Testis (tissue), 2 donors: ENCODE data around the gene RASGRF1.

Experiments
- CTCF ChIP-seq, 3 experiments: fragments of 450-650 bp in 2 of 3; fragments of 200-600 bp in 1 of 3; sonication (generic) in 1 of 3; IDR thresholded peaks; one replicate each; pipeline ENCODE4 v1.5.1; 2016 to 2019; ENCODE audit warnings: antibody characterized with exemption in 3 of 3, mild to moderate bottlenecking in 2 of 3, moderate library complexity in 1 of 3
- POLR2A ChIP-seq: fragments of 450-650 bp; IDR thresholded peaks from one replicate; pipeline ENCODE4 v1.6.1; 2017; ENCODE audit warnings: antibody characterized with exemption, mild to moderate bottlenecking, moderate library complexity

- no peak for TF ChIP-seq CTCF (IDR thresholded peaks at IDR 0.05)
- no peak for TF ChIP-seq POLR2A
Measured at GRCh38 chr15:79078003-79078402, 12.6 kb downstream of the RASGRF1 start.
